OCI-LY7 (cell line): ENCODE measurements around the gene ROPN1L. TPM values are rescaled to one million over a fixed set of nuclear protein-coding genes. Genes with fewer than 3 reads are reported as not detected.

ENCODE experiments used
- BruUV-seq: library from RNA; stranded (reverse); fragments of 400-500 nt; replicated peaks from 2 replicates; lab custom pipeline; 2021; lab: Mats Ljungman, UMichigan
- CTCF ChIA-PET: fragments of 300-600 bp; sonication (Branson Sonifier 250); formaldehyde crosslinking; loops from one replicate; lab custom pipeline; 2022; ENCODE audit warnings: antibody characterized with exemption; ENCODE audit not compliant: unreplicated experiment; lab: Charles Lee
- POLR2A ChIA-PET: fragments of 300-600 bp; sonication (Branson Sonifier 250); formaldehyde crosslinking; loops from one replicate; lab custom pipeline; 2022; ENCODE audit warnings: antibody characterized with exemption; lab: Charles Lee
- DNase-seq: peaks from one replicate; pipeline ENCODE4 v3.0.0-alpha.2; 2015; ENCODE audit warnings: low spot score
- H2AFZ ChIP-seq: fragments of 200-600 bp; sonication (generic), shearing (Covaris generic); 2 replicates; pipeline ENCODE4 v1.6.1; 2014; ENCODE audit warnings: mild to moderate bottlenecking, antibody characterized with exemption, low read length, moderate library complexity
- H3K27ac ChIP-seq: fragments of 200-600 bp; sonication (generic); 2 replicates; pipeline ENCODE4 v1.5.1; 2014; ENCODE audit warnings: mixed run types, low read depth, mild to moderate bottlenecking, moderate library complexity, low read length, inconsistent platforms; ENCODE audit not compliant: poor library complexity, severe bottlenecking
- H3K36me3 ChIP-seq: fragments of 200-600 bp; sonication (generic); 2 replicates; pipeline ENCODE4 v1.6.1; 2014; ENCODE audit warnings: mild to moderate bottlenecking, antibody characterized with exemption, low read length, moderate library complexity, mixed read lengths; ENCODE audit not compliant: insufficient read depth
- H3K4me1 ChIP-seq: fragments of 200-600 bp; sonication (generic); 2 replicates; pipeline ENCODE4 v1.5.1; 2014; ENCODE audit warnings: mild to moderate bottlenecking, low read length; ENCODE audit not compliant: insufficient read depth, poor library complexity, severe bottlenecking
- H3K4me2 ChIP-seq: fragments of 200-600 bp; sonication (generic); 2 replicates; pipeline ENCODE4 v1.6.1; 2014; ENCODE audit warnings: mild to moderate bottlenecking, low read length
- H3K4me3 ChIP-seq: fragments of 200-600 bp; sonication (generic); 2 replicates; pipeline ENCODE4 v1.5.1; 2014; ENCODE audit warnings: mild to moderate bottlenecking, low read depth, low read length; ENCODE audit not compliant: poor library complexity, severe bottlenecking
- H3K79me2 ChIP-seq: fragments of 200-600 bp; sonication (generic); 2 replicates; pipeline ENCODE4 v1.6.1; 2016; ENCODE audit warnings: low read depth, mild to moderate bottlenecking, low read length, moderate library complexity, mixed read lengths; ENCODE audit not compliant: insufficient read depth
- H3K9me2 ChIP-seq: fragments of 200-600 bp; sonication (generic); 2 replicates; pipeline ENCODE4 v1.6.1; 2016; ENCODE audit warnings: mild to moderate bottlenecking, low read length, mixed read lengths; ENCODE audit not compliant: insufficient read depth
- H3K9me3 ChIP-seq: fragments of 200-600 bp; sonication (generic); 2 replicates; pipeline ENCODE4 v1.6.1; 2014; ENCODE audit warnings: mild to moderate bottlenecking, mixed run types, low read length, mixed read lengths
- H4K20me1 ChIP-seq: fragments of 200-600 bp; sonication (generic); 2 replicates; pipeline ENCODE4 v1.6.1; 2014; ENCODE audit warnings: mild to moderate bottlenecking, antibody characterized with exemption, low read length, moderate library complexity, mixed read lengths; ENCODE audit not compliant: insufficient read depth
- CTCF ChIP-seq: fragments of 200-600 bp; sonication (generic); conservative IDR thresholded peaks from 2 replicates; pipeline ENCODE4 v1.5.1; 2014; ENCODE audit warnings: mild to moderate bottlenecking, antibody characterized with exemption, low read length, moderate library complexity, mixed read lengths
- EZH2phosphoT487 ChIP-seq: fragments of 200-600 bp; sonication (generic); IDR thresholded peaks from 2 replicates; pipeline ENCODE4 v1.6.1; 2018; ENCODE audit warnings: low read depth, borderline replicate concordance, mild to moderate bottlenecking, mixed run types, antibody characterized with exemption, low read length, moderate library complexity, mixed read lengths
- intact Hi-C: fragments of 100-400 bp; cut with micrococcal nuclease; formaldehyde crosslinking; loops from one replicate; pipeline ENCODE4 v1.10.0; 2022; ENCODE audit not compliant: unreplicated experiment
- total RNA-seq, 2 experiments: library from RNA; depleted of rRNA in 1 of 2; stranded (reverse); fragments of >200 nt in 1 of 2; shearing (Covaris generic) in 1 of 2; gene quantifications; 2 replicates each; pipeline ENCODE4 v1.2.3, GENCODE V29; 2014 to 2022

The ROPN1L gene
- total RNA-seq, 2 experiments from 2014 or later: 0.35 to 0.36 TPM

GRCh38 chr5:10438301-10438700 lies 3.4 kb upstream of the ROPN1L start:
- intact Hi-C loops: no loop called here
- CTCF ChIA-PET: interaction anchor here (0.6 kb wide), 1 partner anchor 303 kb away, joined by 3 read pairs; no protein-coding TSS in a partner anchor

GRCh38 chr5:10439692-10440091 lies 2.0 kb upstream of the ROPN1L start:
- no peak overlapping the region for H2AFZ ChIP-seq
- H3K4me1 ChIP-seq: peaks cover 6% of the 10 kb centered on the region
- H3K27ac ChIP-seq: no peak overlapping the region
- no peak for DNase-seq
- TF ChIP-seq CTCF (no peak), EZH2phosphoT487 (no peak)
- H3K9me2 ChIP-seq: no peaks in the 10 kb centered on the region
- H3K36me3 ChIP-seq: peaks cover 26% of the 10 kb centered on the region
- no peaks in the 10 kb centered on the region for H3K9me3 ChIP-seq
- ChIA-PET CTCF (no interaction called here), POLR2A (no interaction called here)
- intact Hi-C loops: no loop called here
- no peaks in the 10 kb centered on the region for H3K79me2 ChIP-seq
- H3K4me3 ChIP-seq: no peak overlapping the region
- BruUV-seq: no TSS peak
- no peak overlapping the region for H3K4me2 ChIP-seq
- H4K20me1 ChIP-seq: no peaks in the 10 kb centered on the region

More at GRCh38 chr5:10438301-10438700, 3.4 kb upstream of the ROPN1L start:
- no TSS peak for BruUV-seq
- H3K9me3 ChIP-seq: no peaks in the 10 kb centered on the region
- H3K4me1 ChIP-seq: peaks cover 6% of the 10 kb centered on the region
- no peak overlapping the region for H3K27ac ChIP-seq
- no peak overlapping the region for H2AFZ ChIP-seq
- TF ChIP-seq EZH2phosphoT487 (no peak), CTCF (no peak)
- POLR2A ChIA-PET: interaction anchor here (1.1 kb wide), 1 partner anchor 197 kb away, joined by 3 read pairs; no protein-coding TSS in a partner anchor
- H3K79me2 ChIP-seq: no peaks in the 10 kb centered on the region
- H3K9me2 ChIP-seq: no peaks in the 10 kb centered on the region
- no peak for DNase-seq
- peaks cover 39% of the 10 kb centered on the region for H3K36me3 ChIP-seq
- no peak overlapping the region for H3K4me3 ChIP-seq
- no peaks in the 10 kb centered on the region for H4K20me1 ChIP-seq
- no peak overlapping the region for H3K4me2 ChIP-seq

- CTCF ChIA-PET: no interaction called here
- no peak for DNase-seq
- POLR2A ChIA-PET: interaction anchor here (0.7 kb wide), 1 partner anchor 144 kb away, joined by 4 read pairs; no protein-coding TSS in a partner anchor
- H3K4me2 ChIP-seq: no peak overlapping the region
- H3K27ac ChIP-seq: no peak overlapping the region
- TF ChIP-seq CTCF: no peak
- no peak for TF ChIP-seq EZH2phosphoT487
- peaks cover 20% of the 10 kb centered on the region; the same call in 1 of the 2 replicates for H3K36me3 ChIP-seq
- peaks cover 11% of the 10 kb centered on the region for H3K4me1 ChIP-seq
- no peaks in the 10 kb centered on the region for H4K20me1 ChIP-seq
- H2AFZ ChIP-seq: no peak overlapping the region
- H3K9me3 ChIP-seq: no peaks in the 10 kb centered on the region
- no peak overlapping the region for H3K4me3 ChIP-seq
- no TSS peak for BruUV-seq
- intact Hi-C loops: no loop called here
- H3K9me2 ChIP-seq: no peaks in the 10 kb centered on the region
- no peaks in the 10 kb centered on the region for H3K79me2 ChIP-seq
Measured at GRCh38 chr5:10440367-10440990, 1.2 kb upstream of the ROPN1L start.
